Right hindlimb (tissue), 1 donor: ENCODE results near the gene OVCA2.

Experiments used
- DNase-seq: peaks from one replicate; pipeline ENCODE4 v3.0.0-alpha.2; 2018

Gene OVCA2

DNA sequence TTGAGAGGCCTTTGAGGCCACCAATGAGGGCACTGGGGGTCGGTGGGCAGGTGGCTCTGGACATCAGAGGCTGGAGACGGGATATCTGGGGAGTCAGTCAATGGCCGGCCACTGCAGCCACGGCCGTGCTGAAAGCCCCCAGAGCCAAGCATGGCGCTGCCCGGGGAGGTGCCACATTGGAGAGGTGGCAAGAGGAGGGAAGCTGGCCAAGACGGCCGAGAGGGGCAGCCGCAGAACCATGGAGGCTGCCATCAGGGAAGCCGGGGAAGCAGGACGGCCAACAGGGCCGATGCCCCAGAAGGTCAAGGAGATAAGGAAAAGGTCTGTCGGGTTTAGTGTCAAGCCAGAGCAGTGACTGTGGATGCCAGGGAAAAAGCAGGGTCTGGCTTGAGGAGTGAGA is 26.5 kb upstream of the OVCA2 start:
- DNase-seq = no peak

DNA sequence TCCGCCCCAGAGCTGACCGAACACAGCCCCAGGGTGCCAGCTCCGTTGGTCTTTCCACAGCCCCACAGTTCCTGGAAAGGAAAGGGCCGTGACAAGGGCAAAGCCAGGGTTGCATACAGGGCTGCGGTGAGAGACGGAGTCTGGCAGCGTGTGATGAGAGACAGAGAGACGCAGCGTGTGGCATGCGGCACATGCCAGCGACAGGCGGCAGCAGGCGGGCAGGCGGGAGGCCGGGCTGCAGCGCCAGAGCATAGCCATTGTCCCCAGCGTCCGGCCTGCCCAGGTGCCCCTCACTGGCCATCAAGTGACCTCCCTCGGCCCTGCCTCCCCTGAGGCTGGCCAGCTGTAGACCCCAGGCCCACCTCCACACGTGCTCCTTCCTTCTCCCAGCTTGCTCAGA is 25.3 kb upstream of the OVCA2 start:
- no peak for DNase-seq

DNA sequence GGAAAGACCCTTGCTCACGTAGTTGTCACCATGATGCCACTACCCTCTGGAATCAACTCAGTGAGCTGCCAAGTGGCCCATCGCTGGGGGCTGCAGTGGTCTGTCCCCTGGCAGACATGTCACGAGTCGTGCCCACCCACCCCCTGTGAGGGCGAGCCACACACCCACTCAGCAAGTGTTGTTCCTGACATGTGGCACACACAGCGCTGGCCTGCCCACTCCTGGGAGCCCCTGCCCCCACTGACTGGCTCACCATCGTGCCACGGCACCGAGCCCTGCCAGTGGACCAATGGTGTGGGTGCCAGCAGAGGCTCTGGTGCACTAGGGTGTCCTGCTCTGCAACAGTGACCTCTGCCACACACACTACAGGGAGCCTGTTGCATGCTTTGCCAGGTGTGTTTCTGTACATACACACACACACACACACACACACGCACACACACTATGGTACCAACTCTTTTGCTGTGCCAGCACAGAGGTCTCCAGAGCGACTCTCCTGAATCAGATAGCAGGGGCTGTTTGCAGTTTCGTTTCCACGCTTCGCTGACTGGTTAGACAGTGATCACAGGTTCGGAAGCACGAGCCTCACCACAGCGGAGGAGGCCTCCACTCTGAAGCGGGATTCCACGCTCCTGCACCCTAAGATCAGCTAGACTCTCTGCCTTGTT is 24.4 kb upstream of the OVCA2 start:
- no peak for DNase-seq

DNA sequence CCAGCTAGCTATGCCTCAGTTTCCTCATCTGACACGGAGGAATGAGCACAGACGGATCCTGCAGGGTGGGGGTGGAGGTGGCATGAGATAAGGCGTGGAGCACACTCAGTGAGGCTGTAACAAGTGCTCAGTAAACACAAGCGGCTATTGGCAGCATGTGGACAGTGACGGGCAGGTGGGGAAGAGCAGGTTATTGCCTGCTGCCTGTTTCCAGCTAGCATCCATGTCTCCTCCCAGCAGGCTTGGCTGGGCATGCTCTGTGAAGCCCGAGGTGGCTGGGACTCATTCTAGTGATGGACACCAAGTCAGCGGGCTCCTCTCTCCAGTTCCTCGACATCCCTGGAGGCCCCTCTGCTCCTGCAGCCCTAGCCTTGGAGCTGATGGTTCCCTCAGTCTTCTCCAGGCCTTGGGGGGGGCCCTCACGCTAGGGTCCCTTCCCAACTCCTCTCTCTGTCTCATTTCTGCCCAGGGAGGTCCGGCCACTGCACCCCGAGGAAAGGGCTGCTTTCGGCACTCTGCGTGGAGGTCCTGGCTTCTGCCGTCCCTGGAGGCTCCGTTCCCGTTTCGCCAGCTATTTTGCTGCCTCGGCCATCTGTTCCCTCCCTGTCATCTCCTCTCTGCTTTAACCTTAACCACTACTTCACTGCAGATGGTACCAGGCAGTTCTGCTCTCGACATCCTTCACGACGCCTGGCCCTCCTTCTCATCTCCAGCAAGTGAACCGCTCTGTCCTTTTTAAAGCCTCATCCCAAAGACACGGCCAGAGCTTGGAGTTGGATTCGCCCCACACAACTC is 22.9 kb upstream of the OVCA2 start:
- DNase-seq = no peak

DNA sequence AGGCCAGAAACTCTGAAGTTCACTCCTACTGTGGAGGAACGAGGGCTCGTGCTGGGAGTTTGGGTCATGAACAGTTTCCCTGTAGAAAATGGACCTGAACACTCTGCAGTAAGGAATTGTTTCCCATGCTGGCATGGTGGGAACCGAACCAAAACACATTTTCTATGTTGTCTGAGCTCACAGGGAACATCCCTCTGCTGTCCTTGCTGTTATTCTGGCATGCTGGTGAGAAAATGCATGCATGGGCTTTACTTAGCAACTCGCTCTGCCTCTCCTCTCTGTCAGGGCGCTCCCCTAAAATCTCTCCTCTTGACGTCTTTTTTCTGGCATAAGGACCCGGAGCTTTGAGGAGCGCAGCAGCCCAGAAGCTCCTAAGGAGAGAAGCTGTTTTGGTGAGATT is 22.1 kb upstream of the OVCA2 start:
- DNase-seq = no peak

DNA sequence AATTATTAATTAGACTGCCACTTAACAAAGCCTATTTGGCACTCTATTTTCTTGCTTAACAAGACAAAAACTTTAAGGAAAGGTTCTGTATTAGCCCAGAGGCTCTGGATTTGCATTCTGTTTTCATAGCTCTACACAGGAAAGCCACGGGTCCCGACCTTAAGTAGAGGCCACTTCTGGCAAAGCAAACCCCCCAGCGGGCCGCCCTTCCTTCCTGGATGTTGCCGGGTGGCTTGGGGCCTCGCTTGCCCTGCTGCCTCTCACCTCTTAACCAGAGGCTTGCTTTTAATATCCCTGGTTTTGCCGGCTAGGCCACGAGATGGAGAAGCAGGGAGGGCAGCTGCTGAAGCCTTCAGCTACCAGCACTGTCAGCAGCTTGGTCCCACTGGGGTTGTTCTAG is 21.1 kb upstream of the OVCA2 start:
- no peak for DNase-seq

DNA sequence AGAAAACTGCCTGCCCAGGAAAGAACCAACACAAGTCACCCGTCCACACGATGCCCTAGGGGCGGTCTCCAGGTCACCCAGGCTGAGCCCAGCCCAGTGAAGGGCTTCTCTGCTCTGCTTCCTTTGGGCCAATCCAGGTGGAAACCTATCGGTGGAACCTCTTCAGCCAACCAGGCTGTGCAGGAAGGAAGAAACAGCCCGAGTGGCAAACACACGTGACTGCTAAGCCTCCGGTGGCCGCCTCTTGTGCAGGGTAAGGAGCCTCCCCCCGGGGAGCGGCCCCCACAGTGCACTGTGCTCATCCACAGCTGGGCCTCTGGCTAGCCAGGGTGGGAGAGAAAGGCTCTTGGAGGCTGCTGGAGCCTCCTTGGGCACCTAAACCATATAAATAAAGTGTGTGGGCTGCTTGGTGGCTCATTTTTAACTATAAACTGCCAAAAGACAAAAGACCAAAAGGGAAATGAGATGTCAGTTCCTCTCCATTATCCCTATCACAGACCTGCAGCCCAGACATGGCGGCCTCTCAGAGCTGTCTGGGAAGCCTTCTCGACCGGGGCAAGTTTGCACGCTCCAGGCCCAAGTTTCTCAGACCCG is 19.1 kb upstream of the OVCA2 start:
- DNase-seq = no peak

DNA sequence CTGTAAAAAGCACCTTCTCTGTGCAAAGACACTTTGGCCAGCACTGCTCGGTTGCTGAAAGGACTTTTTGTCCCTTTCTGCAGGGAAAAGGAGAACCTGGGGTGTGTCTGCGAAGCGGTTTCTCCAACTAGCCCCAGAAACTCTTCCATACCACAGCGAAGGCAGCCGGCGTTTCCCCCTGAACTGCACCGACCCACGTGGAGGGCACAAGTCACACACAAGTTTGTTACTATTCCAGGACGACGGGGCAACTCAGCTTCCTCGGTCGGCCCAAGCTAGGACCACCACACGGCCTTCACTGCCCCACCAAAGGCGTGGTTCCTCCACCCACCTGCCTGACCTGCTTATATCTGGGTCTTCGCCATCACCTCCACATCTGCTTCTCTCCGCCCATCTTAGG is 18.6 kb upstream of the OVCA2 start:
- no peak for DNase-seq

DNA sequence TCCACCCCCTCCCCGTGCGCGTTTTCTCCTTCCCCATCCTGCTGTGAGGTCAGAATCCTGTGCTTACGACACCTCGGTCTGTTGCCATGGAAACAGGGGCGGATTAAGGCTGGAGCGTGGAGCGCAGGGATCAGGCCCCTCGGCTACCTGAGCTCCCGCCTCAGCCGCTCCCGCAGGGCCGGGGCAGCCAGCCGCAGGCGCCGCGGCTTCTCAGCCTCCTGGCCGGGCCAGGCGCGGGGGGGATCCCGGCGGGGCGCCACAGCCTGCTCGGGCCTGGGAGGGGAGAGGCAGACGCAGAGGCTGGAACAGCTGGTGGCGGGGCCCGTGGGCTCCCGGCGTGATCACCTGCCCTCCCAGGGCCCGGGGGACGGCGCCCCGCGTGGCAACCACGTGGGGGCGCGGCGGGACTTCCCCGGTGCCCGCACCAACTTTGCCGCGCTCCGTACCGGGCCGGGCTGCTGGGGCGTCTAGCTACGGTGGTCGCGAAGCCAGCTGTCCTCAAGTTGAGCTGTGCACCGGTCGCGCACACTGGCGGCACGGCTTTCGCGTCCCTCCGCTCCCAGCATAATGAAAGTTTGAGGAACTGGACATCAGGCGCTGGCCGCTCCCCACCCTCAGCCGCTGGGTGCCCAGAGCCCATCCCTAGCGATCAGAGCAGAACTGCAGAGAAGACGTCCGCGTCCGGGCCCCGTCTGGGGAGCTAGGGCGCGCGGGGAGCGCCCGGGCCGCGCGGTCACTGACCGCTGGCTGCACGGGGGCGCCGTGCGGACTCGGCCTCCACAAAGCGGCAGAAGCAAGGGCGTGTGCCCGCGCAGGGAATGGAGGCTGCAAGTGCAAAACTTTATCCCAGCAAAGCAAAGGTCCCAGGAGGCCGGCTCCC is 17.9 kb upstream of the OVCA2 start:
- peak; percentile 58 for DNase-seq

DNA sequence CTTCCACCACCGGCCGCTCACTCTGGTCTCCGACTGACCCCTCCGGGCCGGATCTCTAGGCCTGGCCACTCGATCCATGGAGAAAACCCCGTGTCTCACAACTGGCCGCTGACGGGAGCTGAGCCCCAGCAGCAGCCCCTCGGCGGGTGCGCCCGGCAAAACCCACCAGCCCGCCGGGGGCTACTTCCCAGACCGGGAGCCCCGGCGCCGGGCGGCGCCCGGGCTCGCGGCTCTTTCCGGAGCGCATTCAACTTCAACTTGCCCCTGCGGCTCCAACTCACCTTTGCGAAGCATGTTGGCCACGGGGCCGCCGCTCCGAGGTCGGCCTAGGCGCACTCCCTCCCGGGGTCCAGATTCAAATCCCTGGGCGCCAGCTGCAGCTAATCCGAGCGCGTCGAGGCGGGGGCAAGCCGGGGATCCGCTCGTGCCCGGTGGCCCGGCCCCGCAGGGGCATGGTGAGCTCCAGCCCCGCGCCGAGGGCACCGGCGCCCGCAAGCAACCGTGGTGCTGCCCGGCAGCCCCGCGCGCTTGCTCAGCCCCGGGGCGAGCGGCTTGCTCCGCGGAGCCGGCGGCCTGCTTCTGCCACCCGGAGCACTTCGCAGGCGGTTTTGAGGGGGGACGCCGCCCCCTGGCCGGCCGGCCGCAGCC is 17.1 kb upstream of the OVCA2 start:
- DNase-seq = no peak

DNA sequence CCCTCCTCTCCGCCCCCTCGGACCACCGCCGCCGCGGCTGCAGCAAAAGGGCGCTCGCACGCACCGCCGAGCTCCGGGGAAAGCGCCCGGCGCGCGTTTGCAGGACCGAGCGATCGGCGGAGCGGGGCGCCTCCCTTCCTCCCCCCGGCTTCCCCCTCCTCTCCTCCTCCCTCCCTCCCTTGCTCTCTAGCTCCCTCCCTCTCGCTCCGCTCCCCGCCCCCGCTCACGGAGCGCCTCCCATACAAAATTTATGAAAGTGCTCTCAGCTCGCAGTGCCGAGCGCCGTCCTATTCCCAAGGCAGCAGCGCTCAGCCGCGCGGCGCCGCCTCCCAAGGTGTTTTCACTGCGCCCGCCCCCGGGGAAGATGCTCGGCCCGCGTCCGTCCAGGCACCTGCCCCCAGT is 16.6 kb upstream of the OVCA2 start, which contains the start of gene RTN4RL1:
RTN4RL1 (minus strand) TSS at position 115 of the 402 bp plus-strand sequence. CDS start 469 bp downstream, outside the sequence.
- DNase-seq = peak; percentile 75

DNA sequence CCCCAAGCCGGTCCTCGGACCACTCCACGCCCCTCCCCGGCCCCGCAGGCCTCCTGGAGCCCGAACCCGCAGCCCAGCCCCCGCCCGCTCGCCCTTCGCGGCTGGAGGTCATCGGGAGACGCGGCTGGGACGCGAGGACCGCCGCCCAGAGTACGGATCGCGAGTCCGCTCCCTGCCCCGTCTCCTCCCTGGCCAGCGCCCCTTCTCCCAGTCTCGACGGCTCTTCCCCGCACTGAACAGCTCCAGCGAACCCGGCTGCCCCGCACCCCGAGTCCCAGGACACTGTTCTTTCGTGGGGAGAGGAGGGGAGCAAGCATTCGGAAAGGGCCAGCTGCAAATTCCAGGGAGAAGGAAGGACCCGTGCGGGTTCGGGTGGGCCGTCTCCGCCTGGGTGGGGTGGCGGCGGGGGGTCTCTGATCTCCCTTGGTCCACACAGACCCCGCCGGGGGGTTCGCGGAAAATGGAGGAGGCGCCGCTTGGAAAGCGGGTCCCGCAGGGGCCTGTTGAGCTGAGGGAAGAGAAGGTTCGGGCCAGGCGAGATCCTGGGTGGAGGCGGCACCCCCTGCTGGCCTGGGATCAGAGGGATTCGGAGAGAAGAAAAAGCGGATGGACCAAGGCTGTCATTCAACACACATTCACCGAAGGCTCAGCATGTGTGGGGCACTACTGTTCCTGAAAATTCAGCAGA is 16.1 kb upstream of the OVCA2 start:
- peak; percentile 75 for DNase-seq

DNA sequence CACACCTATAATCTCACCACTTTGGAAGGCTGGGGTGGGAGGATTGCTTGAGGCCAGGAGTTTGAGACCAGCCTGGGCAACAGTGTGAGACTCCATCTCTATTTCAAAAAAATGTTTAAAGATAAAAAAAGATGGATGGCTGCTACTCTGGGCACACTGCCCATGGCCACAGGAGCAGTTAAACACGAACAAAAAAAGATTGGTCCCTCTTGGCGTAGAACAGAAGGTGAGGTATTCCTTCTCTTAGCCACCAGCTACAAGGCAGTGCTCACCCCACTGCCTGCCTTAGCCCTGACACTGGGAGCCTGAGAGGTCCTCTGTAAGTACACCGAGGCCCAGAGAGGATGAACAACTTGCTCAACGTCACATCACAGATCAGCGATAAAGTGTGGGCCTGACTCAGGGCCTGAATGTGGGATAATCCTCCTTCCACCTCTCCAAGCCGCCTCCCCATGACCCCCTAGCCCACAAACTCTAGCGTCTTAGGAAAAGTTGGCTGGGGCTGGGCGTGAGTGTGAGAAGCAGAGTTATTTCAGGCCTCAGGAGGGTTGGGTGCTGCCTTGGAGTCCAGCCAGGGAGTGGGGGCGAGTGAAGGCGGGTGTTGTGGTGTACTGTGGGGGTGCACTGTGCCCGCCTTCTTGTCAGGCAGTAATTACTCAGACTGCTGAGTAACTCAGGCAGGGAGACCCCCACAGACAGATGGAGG is 14.1 kb upstream of the OVCA2 start:
- DNase-seq = no peak

DNA sequence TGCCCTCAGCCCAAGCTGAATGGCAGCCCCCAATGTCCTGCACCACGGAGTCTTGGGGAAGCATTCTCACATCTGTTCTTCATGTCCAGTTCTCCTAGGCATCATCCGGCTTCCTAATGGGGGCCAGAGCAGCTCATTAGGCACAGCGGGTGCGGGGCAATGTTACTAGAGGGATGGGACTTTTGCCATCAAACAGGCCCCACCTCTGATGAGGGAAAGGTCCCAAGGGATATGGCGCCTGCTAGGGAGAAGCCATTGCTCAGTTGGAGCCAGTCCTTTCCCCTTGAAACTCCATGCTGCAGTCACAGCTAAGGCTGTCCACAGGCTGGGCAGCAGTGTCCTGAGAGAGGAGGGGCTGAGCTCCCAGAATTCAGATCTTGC is 13.6 kb upstream of the OVCA2 start:
- no peak for DNase-seq

DNA sequence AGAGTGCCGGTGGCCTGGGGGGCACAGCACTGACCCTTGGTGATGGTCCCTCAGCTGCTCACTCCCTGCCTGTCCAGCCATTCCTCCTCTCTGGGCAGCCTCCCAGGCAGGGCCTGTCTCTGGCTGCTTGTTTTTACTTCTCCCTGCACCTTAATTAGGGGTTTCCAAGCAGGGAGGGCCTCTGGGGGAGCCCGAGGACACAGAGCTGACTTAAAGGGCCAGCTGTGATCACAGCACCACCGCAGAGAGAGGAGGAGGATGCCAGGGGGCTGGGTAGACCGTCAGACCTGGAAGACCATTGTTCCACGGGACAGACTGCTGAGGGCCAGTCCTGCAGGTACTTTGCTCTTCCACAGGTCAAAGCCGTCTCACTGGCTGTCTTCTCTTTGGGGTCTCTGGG is 13.1 kb upstream of the OVCA2 start:
- DNase-seq = no peak

DNA sequence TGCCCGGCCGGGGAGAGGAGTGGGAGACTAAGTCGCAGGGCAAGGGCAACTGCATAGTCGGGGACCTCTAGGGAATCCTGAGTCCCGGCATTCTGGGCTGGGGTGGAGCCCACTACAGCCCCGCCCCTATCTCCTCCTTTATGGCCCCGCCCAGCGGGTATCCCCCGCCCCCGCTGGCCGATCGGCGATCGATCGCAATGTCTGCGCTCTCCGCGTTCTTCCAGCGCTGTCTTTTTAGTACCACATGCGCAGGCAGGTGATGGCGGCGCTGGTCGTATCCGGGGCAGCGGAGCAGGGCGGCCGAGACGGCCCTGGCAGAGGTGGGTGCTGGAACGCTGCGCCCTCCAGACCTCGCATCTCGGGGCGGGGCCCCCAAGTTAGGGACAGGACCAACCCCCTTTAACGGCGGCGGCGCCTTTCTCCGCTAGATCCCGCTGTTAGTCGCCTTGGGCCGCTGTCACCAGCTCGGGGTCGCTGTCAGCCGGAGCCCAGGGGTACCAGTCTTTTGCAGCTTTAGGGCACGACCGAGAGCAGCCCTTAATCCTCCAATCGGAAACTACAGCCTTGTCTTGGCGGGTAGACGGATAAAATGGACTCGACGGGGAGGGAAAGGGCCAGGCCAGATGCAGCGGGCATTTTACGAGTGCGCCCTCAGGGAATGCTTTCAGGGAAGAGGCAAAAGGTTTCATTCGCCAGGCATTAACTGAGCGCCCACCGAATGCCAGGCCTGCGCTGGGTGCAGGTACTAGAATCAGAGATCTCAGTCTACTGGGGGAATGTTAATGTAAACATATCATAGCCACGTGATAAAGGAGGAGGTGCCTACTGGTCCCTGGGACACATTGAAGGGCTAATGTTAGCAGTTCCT is 11.7 kb upstream of the OVCA2 start, which contains the start of gene DPH1:
DPH1 (plus strand) TSS at position 243 of the 868 bp plus-strand sequence; CDS start at position 260, 17 bp downstream.
- peak; percentile 89 for DNase-seq

DNA sequence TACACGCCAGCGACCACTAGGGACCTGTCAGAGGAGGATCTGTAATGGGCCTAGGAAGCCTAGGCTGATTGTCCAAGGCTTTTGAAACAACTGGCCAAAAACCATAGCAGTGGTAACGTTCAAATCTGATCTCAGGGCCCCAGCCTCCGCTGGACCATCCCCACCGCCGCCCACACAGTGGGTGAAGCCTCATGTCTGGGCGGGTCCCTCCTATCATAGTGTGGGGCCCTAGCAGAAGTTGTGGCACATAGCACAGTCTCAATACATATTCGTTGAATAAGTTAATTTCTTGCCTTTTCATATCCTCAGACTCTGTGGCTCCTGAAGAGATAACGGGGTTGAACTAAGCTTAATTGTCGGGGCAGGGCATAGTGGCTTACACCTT is 11.1 kb upstream of the OVCA2 start:
- no peak for DNase-seq

DNA sequence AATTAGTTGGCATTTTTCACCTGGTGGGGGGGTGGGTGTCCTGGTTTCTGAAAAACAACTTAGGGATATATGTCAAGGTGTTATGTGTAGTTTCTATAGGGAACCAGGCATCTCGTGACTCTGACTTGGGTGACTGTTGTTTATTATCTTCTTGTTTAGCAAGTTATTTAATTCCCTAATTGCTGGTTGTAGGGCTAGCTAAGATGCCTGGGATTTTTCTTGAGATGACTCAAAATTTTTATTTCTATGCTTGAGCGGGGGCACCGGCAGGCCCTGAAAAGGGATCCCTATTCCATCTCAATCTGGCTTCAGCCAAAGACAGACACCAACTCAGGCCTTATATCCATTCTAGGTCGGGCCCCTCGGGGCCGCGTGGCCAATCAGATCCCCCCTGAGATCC is 8.7 kb upstream of the OVCA2 start:
- no peak for DNase-seq

DNA sequence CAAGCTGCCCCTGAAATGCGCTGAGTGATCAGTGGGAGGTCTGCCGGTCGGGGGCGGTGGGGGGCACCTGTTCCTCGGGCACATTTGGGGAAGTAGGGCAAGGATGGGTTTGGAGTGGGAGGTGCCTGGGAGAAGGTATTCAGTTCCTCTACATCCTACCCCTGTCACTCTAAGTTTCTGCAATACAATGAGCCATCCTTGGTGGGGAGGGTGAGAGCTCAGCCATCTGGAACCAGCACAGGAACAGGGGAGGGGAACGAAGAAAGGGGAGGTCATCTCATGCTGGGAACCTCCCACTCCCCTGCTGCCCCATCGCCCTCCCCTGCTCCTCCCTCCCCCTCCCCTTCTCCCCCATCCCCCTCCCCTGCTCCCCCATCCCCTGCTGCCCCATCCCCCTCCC is 7.7 kb upstream of the OVCA2 start:
- DNase-seq = no peak
